ENCODE measurements around the gene NKD1.

NKD1 gene

DNA sequence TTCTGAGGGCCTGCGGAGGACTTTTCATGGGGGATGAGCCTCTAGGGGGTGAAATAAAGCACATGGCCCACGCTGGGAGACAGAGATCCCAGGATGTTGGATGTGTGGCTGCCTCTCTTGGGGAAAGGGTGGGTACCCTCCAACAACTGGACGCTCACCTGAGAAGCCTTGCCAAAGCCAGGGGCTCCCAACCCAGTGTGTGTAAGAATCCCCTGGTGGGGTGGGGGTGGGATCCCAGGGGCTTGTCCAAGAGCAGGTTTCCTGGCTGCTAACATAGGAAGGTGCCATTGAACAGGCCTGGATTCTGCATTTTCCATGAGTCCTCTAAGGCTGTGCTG is 132.3 kb downstream of the NKD1 start:
- DNase-seq = no peak

DNA sequence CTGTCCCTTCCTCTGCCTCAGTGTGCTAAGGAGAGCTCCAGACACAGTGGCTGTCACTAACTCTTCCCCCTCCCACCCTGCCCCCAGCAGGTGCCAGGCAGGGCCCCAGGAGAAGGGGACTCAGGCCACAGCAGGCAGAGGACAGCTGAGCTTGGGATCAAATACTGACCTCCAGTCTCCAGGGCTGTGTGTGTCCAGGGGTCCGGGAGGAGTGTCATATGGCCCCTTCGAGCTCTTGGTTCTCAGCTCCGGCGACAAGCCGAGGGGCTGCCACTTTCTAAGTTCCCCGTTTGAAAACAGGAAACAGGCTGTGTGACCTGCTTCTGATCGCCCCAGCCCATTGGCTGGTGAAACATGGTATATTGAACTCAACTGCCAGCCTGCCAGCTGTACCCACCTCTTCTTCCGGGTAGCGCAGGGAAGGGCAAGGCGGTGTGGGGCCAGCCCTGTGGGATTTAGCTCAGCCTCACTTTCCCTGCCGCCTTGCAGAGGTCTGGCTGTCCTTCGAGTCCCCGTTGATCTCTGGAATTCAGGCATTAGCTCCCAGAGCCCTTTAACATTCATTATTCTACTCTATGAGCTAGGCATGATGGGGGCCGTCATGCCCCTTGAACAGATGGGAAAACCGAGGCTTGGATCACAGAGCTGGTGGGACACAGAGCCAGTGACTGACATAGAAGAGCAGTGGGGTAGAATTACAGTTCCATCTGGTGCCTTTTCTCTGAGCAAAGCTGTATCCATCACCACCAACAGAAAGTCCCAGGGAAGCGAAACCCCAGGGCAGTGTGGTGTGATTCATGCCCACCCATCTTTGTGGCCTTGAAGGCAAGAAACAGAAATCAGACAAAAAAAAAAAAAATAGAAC is 133.1 kb downstream of the NKD1 start, which contains the start of gene SNX20:
Gene SNX20, minus strand, starts transcription at position 292 of the 865 bp plus-strand sequence. CDS start 3,786 bp downstream, outside the sequence.
- DNase-seq = peak; percentile 63

DNA sequence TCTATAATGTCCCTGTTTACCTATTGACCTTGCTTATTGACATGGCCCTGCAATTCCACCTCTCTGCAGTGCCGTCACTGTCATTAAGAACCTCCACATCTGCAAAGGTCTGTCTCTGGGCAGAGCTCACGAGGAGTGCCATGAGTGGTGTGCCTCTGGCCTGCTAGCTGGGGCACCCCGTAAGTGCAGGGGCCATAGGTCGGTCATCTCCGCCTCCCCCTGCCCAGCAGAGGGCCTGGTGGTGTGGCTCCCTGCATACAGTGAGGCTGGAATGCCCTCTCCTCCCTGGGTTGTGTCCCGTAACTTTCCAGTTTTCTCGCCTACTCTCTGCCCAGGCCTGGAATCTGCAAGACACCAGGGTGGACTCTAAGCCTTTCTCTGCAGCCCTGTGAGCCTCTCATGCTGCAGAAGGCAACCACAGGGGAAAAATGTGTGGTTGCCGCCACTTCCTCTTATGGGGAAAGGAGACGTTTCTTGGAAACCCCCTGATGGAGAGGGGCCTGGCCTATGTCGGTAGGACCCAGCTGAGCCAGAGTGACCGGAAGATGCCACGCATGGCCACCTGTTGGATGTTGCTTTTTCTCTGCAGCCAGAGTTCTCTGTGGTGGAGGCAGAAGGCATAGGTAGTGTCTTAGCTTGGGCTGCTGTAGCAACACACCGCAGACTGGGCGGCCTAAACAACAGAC is 135.6 kb downstream of the NKD1 start:
- no peak for DNase-seq

DNA sequence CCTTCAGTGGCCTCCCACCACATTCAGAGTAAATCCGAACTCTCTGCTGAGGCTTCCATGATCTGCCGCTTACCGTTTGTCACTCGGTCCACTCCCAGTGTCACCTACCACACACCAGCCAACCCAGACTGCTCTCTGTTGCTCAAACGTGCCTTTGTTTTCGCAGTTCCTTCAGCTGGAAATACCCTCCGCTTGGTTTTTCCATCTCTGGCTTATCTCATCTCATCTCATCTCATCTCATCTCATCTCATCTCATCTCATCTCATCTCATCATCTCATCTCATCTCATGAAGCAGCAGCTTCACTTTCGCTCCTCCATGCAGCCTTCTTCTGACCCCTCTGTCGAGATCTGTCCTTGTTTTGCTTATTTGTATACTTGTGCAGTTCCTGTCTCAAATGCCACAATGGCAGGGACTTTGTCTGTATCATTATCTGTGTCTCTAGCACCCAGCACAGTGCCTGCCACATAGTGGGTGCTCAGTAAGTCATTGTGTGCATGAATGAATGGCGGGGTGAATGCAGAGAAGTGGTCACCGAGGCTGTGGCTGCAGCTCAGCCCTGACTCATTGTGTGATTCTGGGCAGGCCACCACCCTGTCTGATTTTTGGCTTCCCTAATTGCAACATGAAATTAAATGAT is 136.7 kb downstream of the NKD1 start:
- DNase-seq = no peak

DNA sequence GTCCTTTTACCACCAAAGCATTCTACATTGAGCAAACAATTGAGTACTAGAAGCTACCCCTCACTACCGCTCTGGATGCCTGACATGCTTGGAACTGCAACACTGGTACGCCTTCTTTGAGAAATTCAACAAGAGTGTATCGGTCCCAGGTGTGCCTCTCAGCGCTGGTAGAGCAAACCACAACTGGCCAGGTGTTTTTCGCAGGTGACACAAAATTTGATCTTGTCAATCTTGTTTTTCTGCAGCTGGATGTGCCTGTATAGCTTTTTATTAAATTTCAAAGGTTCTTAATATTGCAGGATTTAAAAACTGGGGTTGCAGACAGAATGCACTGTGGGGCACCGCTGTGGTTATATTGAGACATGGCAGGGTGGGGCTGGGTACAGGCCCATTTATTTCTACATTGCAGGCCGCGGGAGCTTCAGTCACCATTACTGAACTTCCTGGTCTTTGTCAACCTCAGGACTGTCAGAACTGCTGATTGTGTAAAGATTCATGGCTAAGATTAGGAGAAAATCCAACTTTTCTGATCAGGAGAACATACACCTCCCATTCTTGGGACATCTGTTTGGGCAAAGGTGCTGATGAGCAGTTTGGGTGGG is 137.4 kb downstream of the NKD1 start:
- no peak for DNase-seq

DNA sequence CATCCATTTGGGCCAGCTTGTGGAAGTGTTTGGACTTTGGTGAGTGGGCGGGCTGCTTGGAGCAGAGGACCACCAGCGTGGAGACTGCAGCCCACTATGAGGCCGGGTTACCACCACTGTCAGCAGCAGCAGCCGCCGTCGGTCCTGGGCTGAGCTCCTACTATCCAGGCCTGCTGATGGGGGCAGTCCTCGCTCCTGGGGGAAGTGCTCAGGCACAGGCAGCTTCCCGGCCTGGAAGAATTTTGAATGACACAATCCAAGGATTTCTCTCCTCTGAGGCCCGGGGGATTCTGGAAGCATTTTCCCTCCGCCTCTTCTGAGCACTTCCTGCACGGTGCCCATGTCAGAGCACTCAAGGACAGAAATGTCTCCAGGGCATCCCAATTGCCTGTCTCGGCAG is 139.9 kb downstream of the NKD1 start:
- no peak for DNase-seq

DNA sequence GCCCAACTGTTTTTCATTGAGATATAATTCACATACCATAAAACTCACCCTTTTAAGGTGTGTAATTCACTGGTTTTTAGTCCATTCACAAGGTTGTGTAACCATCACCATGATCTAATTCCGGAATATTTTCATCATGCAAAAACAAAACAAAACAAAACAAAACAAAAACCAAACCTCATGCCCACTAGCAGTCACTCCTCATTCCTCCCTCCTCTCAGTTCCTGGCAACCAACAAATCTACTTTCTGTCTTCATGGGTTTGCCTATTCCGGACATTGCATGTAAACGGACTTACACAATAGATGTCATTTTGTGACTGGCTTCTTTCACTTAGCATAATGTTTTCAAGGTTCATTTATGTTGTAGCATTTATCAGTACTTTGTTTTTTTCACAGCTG is 140.7 kb downstream of the NKD1 start:
- DNase-seq = no peak

DNA sequence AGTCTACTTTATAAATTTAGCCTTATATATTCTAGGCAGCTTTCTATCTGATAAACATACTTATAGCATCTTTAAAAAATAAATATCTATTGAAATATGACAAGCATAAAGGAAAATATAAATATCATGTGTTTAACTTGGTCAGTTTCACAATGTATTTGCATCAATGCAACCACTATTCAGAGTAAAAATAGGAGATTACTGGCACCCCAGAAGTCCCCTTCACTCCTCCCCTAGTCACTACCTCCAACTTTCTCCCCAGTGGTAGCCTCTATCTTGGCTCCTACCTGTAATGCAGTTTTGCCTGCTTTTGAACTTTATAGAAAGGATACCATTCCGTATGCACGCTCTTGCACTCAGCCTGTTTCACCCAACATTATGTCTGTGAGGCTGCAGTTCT is 142.0 kb downstream of the NKD1 start:
- no peak for DNase-seq

DNA sequence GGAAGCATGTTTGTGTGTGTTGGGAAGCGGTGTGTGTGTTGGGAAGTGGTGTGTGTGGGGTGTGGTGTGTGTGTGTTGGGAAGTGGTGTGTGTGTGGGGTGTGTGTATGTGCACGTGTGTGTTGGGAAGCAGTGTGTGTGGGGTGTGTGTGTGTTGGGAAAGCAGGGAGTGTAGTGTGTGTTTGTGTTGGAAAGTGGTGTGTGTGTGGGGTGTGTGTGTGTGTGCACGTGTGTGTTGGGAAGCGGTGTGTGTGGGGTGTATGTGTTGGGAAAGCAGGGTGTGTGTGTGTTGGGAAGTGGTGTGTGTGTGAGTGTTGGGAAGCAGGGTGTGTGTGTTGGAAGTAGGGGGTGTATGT is 144.4 kb downstream of the NKD1 start:
- no peak for DNase-seq

DNA sequence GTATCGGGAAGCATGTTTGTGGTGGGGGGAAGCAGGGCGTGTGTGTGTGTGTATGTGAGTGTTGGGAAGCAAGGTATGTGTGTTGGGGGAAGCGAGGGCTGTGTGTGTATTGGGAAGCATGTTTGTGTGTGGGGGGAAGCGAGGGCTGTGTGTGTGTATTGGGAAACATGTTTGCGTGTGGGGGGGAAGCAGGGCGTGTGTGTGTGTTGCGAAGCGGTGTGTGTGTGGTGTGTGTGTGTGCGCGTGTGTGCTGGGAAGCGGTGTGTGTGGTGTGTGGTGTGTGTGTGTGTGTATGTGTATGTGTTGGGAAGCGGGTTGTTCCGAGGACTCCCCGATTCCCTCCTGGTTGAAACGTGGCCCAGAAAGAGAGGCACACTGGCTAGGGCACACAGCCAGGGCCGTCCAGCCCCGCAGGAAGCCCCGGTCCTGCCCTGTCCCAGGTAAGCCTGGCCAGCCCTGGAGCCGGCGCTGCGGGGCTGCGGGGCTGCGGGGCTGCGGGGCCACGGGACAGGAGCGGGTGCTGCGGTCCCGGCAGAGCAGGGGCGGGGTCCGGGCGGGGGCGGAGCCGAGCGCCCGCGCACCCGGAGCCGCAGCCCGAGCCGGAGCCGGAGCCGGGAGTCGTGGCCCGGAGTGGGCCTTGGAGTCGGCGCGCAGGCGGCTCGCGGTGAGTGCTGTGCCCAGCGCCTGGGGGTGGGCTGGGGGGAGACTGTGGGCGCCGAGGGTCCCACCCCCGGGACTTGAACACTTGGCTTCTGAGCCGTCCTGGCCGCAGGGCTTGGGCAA is 145.0 kb downstream of the NKD1 start, which contains the start of gene NOD2:
Gene NOD2, plus strand, starts transcription at position 608 of the 783 bp plus-strand sequence. CDS start 5,890 bp downstream, outside the sequence.
- DNase-seq = peak; percentile 16

DNA sequence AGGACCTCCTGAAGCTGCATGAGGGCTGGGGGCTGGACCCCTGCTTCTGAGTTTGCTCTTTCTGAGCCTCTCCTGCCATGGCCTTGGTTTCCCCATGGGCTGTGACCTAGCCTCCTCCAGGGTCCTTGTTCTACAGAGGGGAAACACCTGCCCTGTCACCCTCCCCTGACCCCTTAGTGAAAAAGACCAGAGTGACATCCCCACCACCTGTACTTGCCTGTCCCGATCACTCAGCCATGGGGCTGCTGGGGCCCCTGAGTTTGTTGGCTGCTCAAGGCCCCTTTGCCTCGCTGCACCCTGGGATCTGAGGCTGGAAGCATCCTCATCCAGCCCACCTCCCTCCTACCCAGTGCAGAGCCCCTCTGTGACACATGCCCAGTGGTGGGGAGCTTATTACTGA is 146.0 kb downstream of the NKD1 start:
- no peak for DNase-seq

DNA sequence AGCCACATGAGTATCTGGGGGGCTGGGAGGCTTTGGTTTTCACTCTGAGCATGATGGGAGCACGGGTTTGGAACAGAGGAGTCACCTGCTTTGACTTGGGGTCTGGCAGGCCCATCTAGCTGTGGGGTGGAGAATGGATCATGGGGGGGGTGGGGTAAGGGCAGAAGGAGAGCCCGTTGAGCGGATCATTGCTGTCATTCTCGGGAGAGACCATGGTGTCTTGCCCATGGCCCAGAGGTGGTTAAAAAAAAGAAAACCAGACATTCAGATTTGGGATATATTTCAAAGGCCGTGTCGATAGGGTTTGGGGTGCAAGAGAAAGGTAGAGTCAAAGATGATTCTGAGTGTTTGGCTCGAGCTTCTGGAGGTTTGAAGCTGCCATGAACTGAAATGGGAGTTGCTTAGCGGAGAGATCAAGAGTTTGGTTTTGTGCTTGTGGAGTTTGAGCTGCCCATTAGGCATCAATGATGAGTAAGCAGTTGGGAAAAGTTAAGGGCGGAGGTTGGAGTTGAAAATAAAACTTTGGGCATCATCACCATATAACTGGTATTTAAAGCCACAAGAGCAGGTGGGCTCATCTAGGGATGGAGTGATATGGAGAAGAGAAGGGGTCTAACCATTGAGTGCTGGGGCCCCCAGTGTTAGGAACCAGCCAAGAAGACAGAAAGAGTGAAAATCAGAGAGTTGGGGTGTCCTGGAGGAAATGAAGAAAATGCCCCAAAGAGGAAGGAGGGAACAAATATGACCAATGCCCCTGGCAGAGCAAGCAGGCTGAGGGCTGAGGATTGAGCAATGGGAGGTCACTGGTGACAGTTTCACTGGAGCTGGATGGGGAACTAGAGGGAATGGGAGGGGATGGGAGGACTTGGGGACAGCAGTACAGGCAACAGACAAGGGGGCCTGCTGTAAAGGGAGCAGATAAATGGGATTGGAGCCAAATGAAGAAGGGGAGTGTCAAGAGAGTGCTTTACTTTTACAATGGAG is 147.1 kb downstream of the NKD1 start:
- no peak for DNase-seq

DNA sequence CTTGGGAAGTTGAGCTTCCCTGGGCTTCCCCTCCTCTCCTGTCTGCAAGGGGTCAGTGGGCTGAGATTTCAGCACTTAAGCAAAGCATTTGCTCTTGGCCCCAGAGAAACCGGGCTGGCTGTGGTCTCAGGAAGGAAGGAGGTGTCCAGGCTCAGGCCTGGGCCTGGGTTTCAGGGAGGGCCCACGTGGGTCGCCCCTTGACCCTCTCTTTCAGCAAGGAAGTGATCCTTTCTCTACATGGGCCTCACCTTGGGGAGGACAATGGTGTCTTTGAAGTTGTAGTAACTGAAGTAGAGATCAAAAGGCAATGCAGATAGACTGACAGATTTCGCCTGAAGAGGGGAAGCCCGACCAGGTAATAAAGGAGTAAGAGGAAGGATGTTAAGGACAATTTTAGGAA is 147.9 kb downstream of the NKD1 start:
- no peak for DNase-seq

DNA sequence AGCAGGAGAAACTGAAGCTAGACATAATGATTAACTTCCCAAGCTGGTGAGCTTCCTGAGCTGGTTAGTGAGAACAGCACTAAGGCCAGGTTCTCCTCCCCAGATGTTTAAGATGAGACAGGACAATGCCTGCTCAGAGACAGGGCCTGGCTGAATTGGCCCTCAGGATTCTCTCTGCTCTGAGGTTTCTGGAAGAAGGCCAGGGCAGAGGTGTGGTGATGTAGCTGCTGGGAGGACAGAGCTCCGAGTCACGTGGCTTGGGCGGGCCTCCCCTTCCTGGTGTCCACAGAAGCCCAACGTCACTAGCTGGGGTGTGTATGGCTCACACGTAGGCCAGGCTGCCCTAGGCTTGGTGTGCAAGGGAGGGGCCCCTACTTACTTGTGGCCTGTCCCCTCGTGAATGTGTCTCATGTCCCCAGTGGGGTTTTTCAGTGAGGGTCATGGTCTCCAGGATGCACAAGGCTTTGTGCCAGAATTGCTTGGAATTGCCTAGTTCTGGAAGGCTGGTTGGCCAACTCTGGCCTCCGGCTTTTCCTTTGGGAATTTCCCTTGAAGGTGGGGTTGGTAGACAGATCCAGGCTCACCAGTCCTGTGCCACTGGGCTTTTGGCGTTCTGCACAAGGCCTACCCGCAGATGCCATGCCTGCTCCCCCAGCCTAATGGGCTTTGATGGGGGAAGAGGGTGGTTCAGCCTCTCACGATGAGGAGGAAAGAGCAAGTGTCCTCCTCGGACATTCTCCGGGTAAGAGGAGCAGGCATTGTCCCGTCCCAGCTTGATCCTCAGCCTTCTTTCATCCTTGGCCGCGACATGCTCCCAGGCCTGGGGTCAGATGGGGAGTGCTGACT is 148.6 kb downstream of the NKD1 start:
- DNase-seq = peak; percentile 46

DNA sequence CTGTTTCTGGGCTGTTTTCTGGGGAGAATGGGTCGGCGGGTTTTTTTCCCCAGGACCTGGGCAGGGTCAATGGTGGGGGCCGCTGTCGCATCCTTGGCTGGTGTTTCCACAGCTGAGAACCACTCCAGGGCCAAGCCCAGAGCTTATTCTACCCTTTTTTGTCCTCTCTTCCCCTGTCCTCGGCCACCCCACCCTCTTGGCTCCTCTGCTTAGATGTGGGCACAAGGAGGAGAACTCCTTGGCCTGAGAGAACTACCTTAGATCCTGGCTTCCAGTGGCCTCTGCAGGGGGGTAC is 149.2 kb downstream of the NKD1 start:
- no peak for DNase-seq

DNA sequence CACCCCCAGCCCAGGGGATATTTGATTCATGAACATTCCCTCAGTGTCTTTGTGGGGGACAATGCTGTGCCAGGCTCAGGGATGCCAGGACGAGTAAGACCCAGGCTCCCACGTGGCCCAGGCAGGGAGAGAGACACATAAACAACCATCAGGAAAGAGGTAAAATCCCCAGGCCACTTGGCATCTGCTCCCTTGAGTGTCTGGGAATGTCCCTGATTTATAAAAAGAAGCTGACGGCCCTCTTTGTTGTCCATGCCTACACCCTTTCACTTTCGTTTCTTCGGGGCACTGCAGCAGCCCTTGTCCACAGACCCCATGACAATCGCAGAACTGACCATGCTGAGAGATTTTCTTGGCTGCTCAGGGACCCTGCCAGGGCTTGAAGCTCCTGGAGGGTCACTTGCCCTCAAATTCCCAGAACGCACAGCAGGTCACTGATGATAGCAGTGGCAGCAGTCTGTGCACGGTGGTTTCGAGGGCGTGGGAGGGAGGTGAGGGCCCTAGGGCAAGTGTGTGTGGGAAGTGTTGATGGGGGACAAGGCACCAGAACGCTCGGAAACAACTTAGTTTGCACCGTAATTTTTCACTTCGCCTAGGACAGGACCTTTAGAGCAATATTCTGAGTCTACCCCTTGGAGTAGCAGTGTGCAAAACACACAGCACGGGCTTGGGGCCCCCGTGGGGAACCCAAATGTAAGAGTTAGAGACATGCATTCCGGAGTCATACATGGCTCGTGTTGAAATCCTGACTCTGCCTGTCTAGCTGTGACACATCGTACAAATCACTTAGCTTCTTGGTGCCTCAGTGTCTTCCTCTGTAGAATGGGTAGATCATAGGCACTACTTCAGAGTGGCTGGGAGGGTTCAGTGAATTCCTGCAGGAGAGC is 149.9 kb downstream of the NKD1 start:
- no peak for DNase-seq

Measured in effector CD4-positive, alpha-beta T cell (primary cell).